Testis (tissue), 2 donors: ENCODE measurements around the gene LRP8.

ENCODE experiments used
- CTCF ChIP-seq, 3 experiments: fragments of 450-650 bp in 2 of 3; fragments of 200-600 bp in 1 of 3; sonication (generic) in 1 of 3; IDR thresholded peaks; one replicate each; pipeline ENCODE4 v1.5.1; 2016 to 2019; ENCODE audit warnings: antibody characterized with exemption in 3 of 3, mild to moderate bottlenecking in 2 of 3, moderate library complexity in 1 of 3
- POLR2A ChIP-seq: fragments of 450-650 bp; IDR thresholded peaks from one replicate; pipeline ENCODE4 v1.6.1; 2017; ENCODE audit warnings: antibody characterized with exemption, mild to moderate bottlenecking, moderate library complexity

- TF ChIP-seq POLR2A (no peak), CTCF (IDR thresholded peaks at IDR 0.05) (no peak)
These were observed 16.8 kb downstream of the LRP8 start for GRCh38 chr1:53310847-53311681.
